HG02981 (cell line): ENCODE data around the gene RBBP8NL.

Source experiments
- ATAC-seq: cut with Tn5 transposase; IDR thresholded peaks from one replicate; pipeline ENCODE4 v1.9.1; 2021; ENCODE audit warnings: mild to moderate bottlenecking, moderate library complexity; ENCODE audit not compliant: unreplicated experiment

RBBP8NL gene, protein sequence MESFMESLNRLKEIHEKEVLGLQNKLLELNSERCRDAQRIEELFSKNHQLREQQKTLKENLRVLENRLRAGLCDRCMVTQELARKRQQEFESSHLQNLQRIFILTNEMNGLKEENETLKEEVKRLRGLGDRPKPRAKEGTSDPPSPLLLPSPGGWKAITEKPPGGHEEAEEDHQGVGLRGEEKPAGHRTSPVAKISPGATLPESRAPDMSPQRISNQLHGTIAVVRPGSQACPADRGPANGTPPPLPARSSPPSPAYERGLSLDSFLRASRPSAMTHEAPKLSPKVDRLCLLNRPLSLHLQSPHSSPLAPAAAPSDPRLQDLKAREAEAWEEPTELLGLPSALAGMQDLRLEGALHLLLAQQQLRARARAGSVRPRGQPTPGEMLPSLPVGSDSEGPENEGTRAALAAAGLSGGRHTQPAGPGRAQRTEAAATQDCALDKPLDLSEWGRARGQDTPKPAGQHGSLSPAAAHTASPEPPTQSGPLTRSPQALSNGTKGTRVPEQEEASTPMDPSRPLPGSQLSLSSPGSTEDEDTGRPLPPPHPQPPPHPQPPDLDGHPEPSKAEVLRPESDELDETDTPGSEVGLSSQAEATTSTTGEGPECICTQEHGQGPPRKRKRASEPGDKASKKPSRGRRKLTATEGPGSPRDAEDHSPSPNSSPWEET

DNA sequence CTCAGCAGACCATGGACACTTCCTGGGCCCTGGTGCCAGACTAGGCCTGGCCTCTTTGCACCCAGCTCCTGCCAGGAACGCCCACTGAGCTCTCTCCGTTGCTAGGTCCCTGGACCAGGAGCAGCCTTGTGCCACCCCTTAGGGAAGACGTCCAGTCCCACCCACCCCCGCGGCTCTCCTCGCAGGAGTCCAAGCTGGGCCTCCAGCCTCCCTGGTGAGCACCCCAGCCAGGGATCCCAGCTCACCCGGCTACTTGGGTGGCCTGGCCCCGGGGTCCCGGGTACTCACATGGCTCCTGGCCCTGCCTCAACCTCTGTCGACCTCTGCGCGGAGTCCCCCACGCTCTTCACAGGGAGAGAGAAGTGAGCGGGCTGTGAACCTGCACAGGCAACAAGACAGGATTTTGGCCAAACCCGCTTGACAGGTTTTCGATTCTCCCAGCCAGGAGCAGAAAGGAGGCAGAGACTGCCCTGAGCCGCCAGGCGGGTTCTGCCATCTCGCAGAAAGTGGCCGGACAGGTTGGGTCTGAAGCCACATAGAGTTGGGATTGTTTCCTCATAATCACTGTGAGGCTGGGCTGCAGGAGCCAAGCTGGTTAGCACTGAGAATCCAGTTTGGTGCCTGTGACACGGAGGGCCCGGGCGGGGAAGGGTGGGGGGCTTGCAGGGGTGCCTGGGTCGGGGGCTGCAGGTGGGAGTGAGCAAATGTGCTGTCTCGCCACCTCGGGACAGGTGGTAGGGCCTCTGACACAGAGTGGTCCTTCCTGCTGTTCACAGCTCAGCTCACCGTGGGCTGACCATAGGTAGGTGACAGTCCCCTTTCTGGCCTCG lies at the start of gene RBBP8NL:
Gene RBBP8NL (minus strand): TSS at position 368 of the 830 bp plus-strand sequence. CDS start 7,892 bp downstream, outside the sequence.
- ATAC-seq: no peak

DNA sequence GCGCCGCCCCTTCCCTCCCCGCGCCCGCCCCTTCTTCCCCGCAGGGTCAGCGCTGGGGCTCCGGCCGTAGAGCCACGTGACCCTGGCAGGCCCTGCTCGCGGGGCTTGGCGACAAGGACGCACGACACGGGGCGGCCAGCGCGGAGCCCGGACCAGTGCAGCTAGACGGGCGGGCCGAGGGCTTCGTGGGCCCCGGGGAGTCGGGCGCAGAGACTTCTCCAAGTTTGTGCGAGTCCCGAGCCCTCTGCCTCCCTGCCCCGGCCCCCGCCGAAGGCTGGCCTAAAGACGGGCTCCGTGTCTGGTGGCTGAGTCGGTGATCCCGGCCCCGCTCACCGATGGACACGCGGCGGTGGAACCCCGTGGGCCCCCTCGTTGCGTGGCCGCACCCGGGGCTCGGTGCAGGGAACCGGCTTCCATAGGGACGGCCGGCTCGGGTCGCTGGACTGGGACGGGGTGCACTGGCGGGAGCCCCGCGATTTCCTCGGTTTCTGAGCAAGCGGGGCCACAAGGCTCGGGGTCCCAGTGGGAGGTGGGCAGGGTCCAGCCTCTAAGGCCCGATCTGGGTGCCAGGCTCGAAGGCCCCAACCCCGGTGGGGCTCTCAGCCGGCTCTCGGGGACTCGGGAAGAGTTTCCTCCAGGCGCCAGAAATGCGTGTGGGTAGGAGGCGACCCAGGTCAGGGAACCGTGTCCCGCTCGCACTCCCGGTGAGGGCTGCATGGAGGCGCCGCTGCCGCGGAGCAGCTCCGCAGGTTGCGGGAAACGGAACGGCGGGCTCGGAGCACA lies 48.9 kb upstream of the RBBP8NL start:
- no peak for ATAC-seq

DNA sequence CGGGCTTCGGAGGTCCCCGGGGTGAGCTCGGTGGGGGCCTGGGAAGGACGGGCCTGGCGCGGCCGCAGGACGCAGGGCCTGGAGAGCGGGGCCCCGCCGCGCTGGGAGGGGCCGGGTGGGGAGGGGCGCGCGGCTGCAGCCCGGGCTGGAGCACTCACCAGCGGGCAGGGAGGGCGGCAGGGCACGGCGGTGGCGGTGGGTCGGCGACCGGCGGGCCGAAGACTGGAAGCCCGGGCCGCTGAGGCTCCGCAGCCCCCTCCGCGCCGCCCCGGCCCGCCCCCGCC lies 48.4 kb upstream of the RBBP8NL start, which contains the start of gene GATA5:
Gene GATA5 (minus strand): TSS at position 224 of the 284 bp plus-strand sequence. CDS start 474 bp downstream, outside the sequence.
- ATAC-seq: no peak

DNA sequence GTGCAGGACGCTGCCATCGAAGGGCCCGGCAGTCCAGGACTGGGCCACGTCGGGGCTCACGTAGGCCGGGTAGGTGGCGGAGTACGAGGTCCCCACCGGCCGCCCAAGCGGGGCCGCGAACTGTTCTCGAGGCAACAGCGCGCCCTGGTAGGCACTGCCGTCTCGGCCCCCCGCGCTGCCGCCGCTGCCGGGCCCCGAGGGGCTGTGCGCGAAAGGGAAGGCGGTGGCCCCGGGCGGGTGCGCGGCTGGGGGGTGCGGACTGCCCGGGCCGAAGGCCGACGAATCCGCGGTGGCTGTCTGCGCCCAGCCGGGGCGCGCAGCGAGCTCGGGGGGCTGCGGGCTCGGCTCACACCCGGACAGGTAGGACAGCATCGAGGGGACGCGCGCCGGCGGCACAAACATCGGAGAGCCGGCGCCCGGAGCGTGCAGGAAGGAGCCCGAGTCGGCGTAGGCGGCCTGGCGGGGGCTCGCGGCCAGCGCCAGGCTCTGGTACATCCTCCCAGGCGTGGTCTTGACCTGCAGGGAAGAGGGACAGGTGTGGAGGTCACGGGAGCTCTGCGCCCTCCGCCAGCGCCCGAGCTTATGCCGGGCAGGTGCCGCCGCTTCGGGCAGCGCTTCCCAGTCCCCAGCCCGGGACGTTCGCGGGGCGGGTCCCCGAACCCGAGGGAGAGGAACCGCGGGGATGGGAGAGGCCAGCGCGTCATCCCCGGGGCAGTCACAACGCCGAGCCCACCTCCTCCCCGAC lies 47.9 kb upstream of the RBBP8NL start:
- no peak for ATAC-seq

DNA sequence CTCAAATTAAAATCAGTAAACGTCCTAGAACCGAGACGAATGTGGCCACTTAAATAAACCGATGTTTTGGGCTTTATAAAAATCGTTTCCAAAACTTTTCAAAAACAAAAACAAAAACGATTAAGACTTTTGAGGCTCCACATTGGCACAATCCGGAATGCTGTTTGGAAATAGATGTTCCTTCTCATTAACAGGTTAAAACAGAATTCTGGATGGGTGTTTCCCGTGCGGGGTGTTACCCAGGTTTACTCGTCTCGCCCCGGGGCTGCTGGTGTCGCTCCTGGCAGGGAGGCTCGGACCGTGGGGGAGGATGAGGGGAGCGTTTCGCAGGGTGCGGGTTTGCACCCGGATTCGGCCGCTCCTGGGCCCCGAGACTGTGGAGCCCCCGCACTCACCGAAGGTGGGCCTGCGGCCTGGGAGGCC lies 47.3 kb upstream of the RBBP8NL start:
- no peak for ATAC-seq

DNA sequence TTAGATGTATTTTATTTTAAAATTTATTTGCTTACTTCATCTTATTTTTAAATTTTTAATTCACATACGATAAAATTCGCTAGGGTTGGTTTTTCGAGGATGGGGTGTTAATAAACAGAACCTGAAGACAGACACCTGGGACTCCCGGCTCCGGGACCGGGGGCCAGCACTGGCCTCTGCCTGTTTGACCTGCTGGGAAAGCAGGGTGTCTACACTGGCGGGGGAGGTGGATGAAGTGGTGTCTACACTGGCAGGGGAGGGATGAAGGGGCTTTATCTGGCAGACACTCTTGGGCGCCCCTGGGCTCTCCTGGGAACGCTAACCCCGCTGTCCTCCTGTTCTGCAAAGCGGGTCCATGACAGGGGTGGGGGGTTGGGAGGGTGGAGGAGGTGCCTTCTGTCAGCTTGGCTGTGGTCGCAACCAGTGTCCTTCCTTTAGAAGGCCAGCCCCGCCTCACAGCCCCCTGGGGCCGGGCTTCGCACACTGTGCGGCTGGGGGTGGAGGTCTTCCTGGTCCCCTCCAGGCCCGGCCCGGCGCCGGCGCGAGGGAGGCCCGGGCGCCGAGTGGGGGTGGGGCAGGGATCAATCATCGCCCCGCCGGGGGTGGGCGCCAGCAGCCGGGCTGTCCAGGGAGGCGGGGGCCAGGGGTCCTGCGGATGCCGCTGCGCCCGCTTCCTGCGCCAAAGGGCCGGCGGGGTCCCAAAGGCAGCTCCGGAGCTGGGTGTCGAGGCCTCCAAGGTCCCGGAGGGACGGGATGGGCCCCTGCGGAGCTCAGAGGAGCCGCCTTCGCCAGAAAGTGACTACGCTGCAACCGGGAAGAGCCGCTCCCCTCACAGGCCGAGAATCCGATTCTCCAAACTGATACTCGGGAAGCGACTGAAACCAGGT lies 46.6 kb upstream of the RBBP8NL start:
- ATAC-seq: no peak

DNA sequence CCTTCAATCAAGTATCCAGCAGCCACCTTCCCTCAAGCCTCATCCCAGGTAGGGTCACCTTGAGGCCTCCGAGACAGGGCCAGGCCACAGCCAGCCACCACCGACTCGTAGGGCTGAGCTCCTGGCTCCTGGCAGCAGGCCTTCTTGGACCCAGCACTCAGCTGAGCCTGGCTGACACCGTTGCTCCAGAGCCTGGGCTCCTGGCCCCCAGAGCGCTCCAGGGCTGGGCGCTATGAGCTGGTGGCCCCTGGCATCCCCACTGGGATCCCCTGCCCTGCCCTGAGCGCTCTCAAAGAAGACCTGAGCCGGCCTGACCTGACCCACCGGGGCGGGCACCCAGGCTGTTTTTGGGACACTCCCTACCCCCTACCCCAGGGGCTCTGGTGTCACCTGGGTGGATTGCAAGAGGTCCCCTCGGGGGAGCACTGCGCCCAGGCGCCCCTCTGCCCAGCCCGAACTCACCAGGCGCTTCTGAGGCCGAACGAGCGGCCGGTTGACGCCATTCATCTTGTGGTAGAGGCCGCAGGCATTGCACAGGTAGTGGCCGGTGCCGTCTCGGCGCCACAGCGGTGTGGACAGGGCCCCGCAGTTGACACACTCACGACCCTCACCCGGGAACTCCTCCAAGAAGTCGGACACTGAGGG lies 45.7 kb upstream of the RBBP8NL start:
- ATAC-seq: no peak

DNA sequence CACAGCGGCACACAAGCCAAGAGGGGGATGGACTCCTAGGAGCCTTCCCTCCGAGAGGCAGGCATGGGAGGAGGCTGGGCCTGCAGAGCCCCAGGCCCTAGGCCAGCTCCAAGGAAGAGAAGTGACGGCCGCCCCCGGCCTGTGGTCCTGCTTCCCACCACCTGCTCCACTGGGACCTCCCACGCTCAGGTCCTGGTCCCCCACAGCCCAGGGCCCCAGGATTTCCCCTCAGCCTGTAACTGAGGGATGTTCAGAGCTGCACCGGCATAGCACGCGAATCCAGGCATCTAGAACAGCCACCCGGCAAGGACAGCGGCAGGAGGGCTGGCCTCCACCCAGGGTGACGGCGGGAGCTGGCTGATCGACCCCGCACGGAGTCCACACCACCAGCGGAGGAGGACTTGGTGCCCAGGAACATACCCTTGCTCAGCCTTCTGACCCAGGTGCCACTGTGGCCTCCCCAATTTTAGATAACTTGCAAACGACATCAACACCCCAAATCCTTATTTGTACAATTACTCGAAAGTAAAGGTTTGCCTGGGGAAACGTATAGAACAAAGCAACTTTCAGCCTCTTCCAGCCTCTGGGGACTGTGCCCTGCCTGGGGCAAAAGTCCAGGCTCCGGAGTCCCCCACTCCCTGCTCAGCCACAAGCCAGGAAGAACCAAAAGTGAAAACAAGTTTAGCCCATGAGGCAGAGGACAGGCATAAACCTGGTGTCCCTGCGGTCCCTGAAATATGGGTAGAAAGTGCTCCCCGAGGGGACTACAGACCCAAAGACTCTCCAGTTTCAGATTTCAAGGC lies 45.0 kb upstream of the RBBP8NL start:
- no peak for ATAC-seq

DNA sequence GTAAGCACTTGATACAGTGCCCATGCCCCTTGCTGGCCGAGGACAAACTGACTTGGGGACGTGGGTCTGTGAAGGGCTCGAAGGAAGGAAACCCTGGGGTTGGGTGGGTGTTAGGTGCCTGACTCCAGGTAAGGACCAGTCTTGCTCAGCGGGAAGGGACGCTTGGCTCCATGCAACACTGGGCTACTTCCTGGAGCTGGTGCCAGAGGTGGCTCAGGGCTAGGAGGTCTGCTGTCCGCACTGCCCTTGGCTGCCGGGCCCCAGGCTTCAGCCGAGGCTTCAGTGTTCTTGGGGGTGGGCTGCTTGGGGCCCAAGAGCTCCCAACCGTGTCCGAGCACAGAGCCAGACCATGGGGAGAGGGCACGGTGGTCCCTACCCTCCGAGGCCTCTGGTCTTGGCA lies 43.1 kb upstream of the RBBP8NL start:
- ATAC-seq: no peak

DNA sequence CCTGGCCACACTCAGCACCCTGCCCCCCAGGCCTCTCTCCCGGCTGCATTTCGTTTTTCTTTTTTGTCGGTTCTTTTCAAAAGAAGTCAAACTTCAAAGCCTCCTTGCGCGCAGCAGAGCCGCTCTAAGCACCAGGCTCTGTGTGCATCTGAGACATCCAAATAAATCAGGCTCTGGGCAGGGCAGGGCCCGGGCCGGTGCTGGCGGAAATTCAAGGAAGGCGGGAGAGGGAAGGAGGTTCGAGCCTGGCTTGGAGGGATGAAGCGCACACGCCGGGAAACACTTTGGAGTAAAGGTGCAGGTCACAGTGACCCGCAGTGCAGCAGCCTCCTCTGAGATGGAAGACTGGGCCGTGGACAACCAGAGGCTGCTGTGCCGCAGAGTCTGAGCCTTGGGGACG lies 42.7 kb upstream of the RBBP8NL start:
- ATAC-seq: no peak

DNA sequence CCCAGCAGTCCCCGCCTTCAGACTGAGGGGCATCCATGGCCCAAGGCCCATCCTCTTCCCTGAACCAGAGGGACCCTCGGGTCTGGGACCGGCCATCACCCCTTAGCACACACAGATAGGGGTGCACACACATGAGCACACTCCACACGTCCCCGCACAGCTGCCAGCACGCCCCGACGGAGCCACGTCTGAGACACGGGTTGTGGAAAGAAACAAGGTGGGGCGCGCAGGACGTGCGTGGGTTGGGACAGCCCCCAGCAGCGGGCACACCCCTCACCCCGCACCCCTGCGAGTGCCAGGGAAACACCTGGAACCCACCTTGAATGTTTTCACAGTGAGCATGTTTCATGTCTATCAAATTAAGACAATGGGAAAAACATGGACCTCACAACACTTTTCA lies 42.0 kb upstream of the RBBP8NL start:
- no peak for ATAC-seq

DNA sequence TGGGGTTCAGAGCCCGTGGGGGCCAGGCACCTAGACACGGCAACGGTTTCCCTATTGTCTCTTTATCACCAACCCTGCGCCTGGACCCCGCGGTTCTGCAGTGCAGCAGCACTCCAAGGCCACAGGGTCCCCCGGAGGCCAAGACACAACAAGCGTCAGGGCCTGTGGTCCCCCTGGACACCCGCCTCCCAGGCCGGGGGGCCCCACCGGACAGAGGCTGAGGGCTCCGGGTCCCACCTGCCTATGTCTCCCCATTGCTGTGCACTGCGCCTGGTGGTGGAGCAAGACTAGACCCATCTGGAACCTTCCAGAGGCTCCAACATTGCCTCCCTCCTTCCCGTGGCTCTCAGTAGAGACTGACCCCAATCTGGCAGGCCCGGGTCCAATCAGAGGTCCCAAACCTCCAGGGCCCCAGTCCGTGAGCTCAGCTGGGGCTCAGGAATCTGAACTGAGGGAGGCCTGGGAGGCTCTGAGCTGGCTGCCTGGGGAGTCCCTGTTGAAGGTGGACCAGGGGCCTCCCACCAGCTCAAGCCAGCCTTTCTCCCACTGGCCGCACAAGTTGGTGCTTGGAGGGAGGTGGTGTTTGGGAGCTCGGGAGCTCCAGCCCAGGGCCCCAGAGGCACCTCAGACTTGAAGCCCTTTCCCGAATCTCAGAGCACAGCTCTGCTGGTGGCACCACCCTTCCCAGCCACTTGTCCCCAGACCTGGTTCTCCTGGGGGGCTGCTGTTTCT lies 39.6 kb upstream of the RBBP8NL start:
- no peak for ATAC-seq

DNA sequence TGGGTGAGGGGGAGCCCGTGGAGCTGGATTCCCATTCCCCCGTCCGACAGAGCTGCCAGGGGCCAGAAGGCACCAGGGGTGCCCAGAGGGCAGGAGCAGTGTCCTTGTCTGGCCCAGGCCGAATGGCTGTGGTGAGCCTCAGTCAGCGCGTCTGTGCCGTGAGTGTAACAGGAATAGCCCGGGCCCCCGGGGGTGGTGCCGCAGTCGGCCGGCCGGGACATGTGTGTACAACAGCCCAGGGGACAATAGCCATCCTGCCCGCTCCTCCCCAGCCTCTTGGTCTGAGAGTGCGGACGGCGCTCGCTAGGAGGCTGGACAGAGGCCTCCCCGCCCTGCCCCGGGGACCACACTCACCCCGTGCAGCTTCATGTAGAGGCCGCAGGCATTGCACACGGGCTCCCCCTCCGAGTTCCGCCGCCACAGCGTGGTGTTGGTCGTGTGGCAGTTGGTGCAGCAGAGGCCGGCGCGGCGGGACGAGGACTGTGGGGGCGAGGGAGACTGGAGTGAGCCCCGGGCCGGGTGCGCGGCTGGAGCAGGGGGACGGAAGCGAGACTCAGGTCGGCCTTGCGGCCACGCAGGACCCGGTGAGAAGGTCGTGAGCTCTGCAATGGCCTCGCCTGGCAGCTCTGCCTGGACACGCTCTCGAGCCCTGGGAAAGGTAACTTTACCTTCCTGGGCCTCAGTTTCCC lies 38.9 kb upstream of the RBBP8NL start:
- ATAC-seq: no peak

DNA sequence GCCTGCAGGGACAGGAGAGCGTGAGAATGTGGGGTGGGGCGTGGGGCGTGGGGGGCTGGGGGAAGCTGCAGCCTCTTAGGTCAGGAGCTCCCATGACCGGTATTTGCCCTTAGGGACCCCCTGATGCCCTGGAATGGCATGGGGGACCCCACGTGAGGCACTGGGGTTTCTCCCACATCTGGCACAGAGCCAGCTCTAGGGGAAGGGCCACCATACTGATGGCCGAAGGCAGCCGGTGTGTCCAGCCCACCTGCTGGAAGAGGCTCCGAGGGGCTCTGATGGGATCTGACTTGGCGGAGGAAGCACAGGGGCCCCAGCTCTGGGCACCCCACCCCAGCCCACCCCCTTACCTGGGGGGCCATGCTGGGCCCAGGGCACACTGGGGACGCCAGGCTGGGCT lies 37.7 kb upstream of the RBBP8NL start:
- ATAC-seq: no peak

DNA sequence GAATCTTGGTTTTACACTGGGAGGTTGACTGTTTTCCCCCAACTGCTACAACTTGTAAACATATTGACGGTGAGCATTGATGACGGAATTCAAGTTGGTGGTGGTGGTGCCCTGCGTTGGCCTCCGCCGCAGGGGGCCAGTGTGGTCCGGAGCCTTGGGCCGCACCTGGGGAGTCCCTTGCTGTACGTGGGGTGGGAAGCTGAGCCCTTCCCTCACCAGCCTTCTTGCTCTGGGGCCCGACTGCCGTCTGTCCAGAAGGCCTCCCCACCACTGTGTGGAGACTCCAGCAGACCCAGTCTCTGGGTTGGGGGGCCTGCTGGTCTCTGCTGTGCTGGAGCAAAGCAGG lies 37.1 kb upstream of the RBBP8NL start:
- ATAC-seq: no peak

DNA sequence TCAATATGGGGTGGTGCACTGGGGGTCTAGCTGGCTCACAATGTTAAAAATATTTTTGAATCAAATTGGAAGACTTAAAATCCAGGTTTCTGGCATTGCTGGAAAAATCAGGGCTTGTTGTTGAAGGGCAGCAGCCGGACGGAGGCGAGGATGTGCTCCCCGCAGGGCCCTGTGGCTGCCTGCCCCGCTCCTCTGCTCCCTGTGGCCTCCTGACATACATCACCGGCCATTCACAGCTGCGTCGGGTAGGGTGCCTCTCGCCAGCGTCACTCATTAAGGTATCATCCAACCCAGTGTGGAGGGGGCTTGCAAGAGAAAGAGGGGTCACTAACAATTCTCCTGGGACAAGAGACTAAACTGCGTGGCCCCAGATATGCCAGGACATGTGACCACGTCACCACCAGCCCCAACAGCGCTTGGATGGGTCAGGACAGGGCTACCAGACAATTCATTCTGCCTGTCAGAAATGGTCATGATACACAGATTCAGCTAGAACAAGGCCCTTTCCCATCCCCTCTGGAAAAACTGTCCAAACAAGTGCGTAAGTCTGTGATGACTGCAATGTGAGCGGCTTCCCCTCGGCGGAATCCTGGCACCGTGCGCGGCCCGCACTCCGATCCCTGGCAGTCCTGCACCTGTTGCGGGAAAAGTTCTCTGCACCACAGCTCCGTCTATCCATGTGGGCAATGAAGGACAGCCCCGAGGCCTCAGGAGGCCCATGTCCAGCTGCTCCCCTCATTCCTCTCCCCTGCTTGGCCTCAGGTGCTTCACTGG lies 36.5 kb upstream of the RBBP8NL start:
- no peak for ATAC-seq
